GM13977 (cell line): ENCODE measurements around the gene EIF4E3.

ENCODE experiments used
- DNase-seq: peaks from one replicate; pipeline ENCODE4 v3.0.0; 2012; ENCODE audit warnings: low spot score
- in situ Hi-C: fragments of 300-500 bp; cut with MboI; formaldehyde crosslinking; loops from one replicate; pipeline ENCODE4 v1.12.0; 2022; ENCODE audit warnings: low sequenced_read_pairs, low pct_unique_long_range_greater_than_20kb, mixed read lengths, inconsistent platforms; ENCODE audit not compliant: unreplicated experiment
- TF ChIP-seq, protein P1 (sequence below): IDR thresholded peaks from 2 replicates; pipeline ENCODE4 v1.5.1; 2012; ENCODE audit warnings: mild to moderate bottlenecking, control low read depth; ENCODE audit not compliant: insufficient read depth; ENCODE audit errors: extremely low read depth, missing control alignments

Gene EIF4E3

DNA sequence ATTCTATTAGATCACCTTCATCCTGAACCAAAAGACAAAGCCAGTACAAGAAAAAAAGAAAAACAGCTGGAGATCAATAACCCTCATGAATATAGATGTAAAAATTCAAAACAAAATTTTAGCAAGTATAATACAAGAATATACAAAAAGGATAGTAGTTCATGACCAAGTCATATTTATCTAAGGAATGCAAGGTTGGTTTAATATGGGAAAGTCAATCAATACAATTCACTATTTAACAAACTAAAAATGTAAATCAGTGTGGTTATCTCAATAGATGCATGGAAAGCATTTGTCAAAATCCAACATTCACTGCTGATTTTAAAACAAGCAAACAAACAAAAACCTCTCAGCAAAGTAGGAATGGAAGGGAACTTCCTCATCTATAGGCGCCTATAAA is 17.4 kb upstream of the EIF4E3 start:
- no peak for DNase-seq
- TF ChIP-seq, protein P1, sequence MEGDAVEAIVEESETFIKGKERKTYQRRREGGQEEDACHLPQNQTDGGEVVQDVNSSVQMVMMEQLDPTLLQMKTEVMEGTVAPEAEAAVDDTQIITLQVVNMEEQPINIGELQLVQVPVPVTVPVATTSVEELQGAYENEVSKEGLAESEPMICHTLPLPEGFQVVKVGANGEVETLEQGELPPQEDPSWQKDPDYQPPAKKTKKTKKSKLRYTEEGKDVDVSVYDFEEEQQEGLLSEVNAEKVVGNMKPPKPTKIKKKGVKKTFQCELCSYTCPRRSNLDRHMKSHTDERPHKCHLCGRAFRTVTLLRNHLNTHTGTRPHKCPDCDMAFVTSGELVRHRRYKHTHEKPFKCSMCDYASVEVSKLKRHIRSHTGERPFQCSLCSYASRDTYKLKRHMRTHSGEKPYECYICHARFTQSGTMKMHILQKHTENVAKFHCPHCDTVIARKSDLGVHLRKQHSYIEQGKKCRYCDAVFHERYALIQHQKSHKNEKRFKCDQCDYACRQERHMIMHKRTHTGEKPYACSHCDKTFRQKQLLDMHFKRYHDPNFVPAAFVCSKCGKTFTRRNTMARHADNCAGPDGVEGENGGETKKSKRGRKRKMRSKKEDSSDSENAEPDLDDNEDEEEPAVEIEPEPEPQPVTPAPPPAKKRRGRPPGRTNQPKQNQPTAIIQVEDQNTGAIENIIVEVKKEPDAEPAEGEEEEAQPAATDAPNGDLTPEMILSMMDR = no peak
- in situ Hi-C loops = no loop called here

DNA sequence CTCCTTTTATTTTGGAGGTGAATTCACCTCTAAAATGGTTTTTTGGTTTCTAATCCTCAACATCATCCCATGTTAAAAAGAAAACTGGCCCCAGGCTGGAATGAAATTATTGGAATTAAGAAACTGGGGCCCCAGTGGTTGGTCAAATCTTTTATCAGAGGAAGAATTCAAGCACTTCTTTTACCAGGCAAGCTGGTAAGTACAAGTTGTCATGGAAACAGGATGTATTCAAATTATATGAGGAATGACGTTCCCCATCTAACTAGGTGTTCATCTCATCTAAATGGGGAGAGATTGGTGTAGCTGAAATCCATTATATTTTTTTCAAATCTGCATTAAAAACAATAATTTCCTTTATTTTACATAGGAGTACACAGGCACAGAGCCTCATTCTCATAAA is 9.7 kb upstream of the EIF4E3 start:
- TF ChIP-seq, protein P1 = no peak
- in situ Hi-C loops = no loop called here
- no peak for DNase-seq

DNA sequence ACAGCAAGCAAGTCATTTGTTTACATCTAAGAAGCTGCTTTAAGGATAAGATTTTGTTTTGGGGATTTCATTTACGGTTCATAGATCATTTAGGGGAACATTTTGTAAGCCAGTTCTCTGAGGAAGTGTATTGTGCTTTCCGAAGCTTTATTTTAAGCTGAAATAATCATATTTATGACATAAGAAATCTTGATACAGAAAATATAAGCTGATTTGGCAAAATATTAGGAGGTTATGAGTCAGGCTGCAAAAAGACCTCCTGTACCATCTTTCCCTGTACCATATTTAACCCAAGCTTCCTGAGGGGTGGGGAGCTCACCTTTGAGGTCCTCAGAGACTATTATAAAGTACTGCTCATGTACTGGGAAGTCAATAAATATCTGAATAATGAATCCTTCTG is 8.1 kb upstream of the EIF4E3 start:
- TF ChIP-seq, protein P1 = no peak
- DNase-seq = no peak
- in situ Hi-C loops = no loop called here

DNA sequence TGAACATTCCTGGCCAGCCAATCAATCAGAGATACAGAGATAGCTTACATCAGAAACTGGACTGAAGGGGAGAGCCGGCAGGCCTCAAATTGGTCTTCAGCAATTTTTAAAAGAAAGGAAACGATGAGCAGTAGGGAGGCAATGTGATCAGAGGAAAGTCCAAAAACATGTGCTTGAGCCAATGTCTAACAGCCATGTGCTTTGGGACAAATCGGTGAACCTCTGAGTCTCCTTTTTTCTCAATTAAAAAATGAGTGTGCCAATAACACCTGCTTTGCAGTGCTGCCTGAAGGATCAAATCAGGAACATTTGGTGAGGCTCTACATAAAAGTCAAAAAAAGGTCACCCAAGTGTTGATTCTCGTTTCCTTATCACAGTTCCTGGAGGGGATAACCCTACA is 7.4 kb upstream of the EIF4E3 start:
- TF ChIP-seq, protein P1 = no peak
- no peak for DNase-seq
- in situ Hi-C loops = no loop called here

DNA sequence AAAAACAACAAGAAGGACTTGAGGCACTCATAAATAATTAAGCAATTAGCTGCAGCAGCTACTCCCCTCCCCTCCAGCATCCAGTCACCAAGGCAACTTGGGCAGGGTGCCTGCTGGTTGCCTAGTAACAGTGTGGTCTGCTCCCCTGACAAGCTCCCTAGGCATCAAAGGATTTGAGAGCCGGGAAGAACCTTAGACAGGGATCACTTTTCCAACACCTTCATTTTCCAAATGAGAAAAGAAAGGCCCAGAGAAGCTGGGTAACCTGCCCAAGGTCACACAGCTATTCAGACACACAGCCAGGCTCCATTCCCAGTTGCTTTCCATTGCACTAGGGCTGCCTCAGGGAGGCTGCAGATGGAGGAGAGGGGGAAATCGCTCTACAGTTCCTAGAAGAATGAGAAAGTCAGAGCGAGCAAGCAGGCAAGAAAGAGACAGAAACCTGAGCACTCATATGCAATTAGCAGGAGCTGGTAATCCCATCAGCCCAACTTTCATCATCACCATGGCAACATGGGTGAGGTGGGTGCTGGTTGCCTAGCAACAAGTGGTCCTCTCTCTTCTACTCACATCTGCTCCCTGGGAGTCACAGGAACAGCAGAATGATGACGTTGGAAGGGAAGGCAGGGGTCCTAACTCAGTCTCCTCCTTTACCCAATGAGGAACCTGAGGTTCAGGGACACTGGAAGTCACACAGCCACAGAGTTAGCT is 3.6 kb upstream of the EIF4E3 start:
- TF ChIP-seq, protein P1 = no peak
- in situ Hi-C loops = loop anchor here (10.0 kb wide), 1 partner anchor 1096 kb away; no protein-coding TSS in a partner anchor
- DNase-seq = no peak

DNA sequence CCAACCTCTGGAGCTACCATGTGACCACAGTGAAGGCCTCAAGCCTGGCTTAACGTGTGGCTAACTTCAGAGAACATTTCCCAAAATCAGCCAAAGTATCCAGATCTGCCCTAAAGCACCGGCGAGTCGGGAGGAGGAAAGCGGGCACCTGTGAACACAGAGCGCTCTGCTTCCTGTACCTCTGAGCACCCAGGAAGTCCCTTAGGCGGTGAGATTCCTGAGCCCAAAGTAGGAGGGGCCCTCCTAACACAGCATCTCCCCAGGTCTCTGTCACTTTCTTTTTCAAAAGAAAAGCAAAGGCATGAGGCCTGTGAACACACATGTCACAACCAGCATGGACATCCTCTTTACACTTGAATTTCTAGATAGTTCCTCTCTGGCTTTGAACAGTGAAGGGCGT is 944 bp upstream of the EIF4E3 start:
- in situ Hi-C loops = loop anchor here (10.0 kb wide), 1 partner anchor 1099 kb away; no protein-coding TSS in a partner anchor
- TF ChIP-seq, protein P1 = no peak
- DNase-seq = no peak
